ENCODE results near the gene CA5A.

GRCh38 chr16:87956365-87957231 is 20.3 kb upstream of the CA5A start:
- no peak for TF ChIP-seq TP53 (CRISPR knock-in tag; IDR thresholded peaks at IDR 0.05)
- TF ChIP-seq CHD4 (IDR thresholded peaks at IDR 0.05; ENCODE audit: borderline replicate concordance) = no peak
- 0 out of 3 replicates have a peak, but pooled peaks have one; percentile 14 for TF ChIP-seq CTCF (IDR thresholded peaks at IDR 0.05)
- TF ChIP-seq PBX3 (IDR thresholded peaks at IDR 0.05) = no peak
- TF ChIP-seq EP300 (IDR thresholded peaks at IDR 0.05) = no peak
- TF ChIP-seq MAX (IDR thresholded peaks at IDR 0.05) = no peak
- TF ChIP-seq POLR2A (IDR thresholded peaks at IDR 0.05; ENCODE audit: low read length) = no peak
- TF ChIP-seq ZSCAN20 (CRISPR knock-in tag; IDR thresholded peaks at IDR 0.05) = no peak
- TF ChIP-seq REST (IDR thresholded peaks at IDR 0.05) = no peak
- no peak for TF ChIP-seq ZC3H11A (IDR thresholded peaks at IDR 0.05)
- TF ChIP-seq MAFK (IDR thresholded peaks at IDR 0.05; ENCODE audit: partially characterized antibody) = no peak
- TF ChIP-seq SMC3 (IDR thresholded peaks at IDR 0.05) = no peak

All from A549 (cell line).